CD4-positive, alpha-beta T cell treated with Interleukin-21 for 1 hour (primary cell): ENCODE results near the gene PLAAT1.

Experiments
- DNase-seq: peaks from one replicate; pipeline ENCODE4 v3.0.0-alpha.2; 2020

The PLAAT1 gene

GRCh38 chr3:193240850-193241706 is at the start of gene PLAAT1:
Gene PLAAT1 (plus strand): TSS chr3:193241222. CDS start chr3:193255651, 14,429 bp downstream.
- no peak for DNase-seq

DNA sequence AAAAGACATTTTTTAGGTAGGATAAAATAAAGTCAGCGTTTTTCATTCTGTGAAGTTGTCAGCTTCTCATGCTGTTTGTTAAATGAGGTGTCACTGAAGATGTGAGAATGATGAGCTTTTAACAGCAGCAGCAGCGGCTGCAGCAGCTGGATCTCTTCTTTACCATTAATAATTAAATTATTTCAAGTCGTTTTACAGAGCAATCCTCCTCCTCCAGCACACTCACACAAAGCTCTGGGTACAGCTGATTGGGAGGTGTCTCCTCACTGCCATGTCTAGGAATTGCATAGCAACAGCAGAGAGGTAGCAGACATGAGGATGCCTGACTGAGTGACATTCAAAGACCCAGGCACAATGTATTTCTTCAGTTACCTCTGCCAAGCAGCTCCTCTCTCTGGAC is 46.7 kb upstream of the PLAAT1 start:
- no peak for DNase-seq

DNA sequence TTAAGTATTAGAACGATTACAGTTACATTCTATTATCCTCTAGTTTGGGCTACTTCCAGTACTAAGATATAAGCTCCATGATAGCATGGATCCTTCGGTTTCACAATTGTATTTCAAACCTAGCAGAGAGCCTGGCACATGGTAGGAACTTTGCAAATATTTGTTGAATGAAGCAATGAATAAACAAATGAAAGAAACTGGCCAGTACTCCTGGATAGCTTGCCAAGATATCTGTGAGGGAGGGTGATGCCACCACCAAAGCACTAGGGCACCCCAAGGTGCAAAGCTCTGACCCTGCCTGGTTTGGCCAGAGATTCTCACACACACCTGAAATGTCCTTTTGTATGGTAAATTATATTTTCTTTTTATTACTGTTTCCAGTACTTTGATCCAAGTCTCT is 44.3 kb upstream of the PLAAT1 start:
- DNase-seq: no peak

- DNase-seq: no peak
Measured at GRCh38 chr3:193207290-193208273, 33.4 kb upstream of the PLAAT1 start.

DNA sequence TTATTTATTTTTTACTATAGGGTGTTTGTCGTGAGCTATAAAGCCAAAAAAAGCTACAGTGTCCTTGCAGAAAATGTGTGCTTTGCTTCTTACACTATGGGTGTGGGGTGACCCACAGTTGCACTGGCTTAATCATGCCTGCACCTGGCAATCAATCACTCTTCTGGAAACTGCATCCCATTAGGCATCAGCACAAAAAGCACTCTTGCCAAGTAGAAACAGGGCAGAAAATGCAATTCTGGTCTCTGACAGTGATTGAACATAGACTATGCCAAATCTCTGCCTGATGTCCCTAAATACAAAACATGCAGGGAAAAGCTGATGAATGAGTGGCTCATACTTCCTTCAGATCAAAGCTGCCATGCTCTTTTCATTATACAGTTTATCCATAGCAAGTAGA is 30.4 kb upstream of the PLAAT1 start:
- DNase-seq: no peak

DNA sequence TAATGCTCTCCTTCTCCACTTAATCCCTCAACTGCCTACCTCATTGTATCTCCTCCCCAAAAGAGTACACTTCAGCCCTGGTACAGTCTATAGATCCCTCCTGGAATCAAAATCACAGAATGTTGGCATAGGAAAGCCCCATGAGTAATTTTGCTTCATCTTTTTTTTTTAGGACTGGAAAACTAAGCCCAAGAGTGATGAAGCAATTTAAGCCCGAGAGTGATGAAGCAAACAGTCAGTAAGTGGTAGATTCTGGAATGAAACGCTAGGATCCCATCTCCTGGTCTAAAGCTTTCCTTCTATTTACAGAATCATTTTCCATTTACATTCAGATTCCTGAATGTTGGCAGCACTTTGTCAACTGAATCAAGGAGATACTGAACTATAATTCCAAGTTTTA is 29.8 kb upstream of the PLAAT1 start:
- DNase-seq: no peak

- no peak for DNase-seq
Measured at GRCh38 chr3:193211984-193212383, 29.0 kb upstream of the PLAAT1 start.

DNA sequence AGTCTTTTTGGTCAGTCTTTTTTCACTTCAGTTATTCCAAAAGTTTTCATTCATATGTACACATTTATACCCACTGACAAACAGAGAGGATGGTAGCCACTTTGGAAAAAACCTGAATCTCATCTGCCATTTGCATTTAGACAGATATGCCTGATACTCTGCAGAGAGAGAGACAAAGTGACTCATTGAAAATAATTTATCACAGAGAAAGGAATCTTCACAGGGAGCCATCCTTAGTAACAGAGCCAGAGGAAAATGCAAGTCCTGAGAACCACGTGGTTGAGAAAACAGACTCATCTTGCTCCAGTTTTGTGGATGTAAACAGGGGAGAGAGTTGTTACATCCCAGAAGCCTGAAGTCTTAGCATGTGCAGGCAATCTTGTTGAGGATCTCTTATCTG is 28.2 kb upstream of the PLAAT1 start:
- no peak for DNase-seq

DNA sequence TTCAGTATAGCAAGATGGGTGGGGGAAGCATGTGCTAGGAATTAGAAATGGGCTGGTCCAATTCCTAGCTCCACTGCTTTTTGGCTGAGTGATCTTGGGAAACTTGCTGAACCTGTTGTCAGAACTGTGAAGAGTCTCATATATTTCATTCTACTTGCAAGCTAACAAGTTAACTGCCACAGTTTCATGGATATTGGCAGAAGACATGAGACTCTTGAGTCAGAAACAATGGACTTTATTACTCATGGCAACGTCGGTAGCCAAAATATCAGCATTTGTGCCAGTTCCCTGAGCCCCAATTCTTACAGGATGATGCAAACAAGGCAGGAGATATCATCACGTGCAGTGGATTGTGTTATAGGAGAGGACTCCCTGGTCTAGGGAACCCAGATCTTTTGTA is 26.6 kb upstream of the PLAAT1 start:
- no peak for DNase-seq

GRCh38 chr3:193225302-193226125 is 15.5 kb upstream of the PLAAT1 start:
- no peak for DNase-seq

GRCh38 chr3:193228206-193228605 is 12.8 kb upstream of the PLAAT1 start:
- DNase-seq: no peak

GRCh38 chr3:193229851-193230420 is 11.1 kb upstream of the PLAAT1 start:
- no peak for DNase-seq

GRCh38 chr3:193230610-193231009 is 10.4 kb upstream of the PLAAT1 start:
- no peak for DNase-seq

GRCh38 chr3:193231201-193231600 is 9.8 kb upstream of the PLAAT1 start:
- DNase-seq: no peak

DNA sequence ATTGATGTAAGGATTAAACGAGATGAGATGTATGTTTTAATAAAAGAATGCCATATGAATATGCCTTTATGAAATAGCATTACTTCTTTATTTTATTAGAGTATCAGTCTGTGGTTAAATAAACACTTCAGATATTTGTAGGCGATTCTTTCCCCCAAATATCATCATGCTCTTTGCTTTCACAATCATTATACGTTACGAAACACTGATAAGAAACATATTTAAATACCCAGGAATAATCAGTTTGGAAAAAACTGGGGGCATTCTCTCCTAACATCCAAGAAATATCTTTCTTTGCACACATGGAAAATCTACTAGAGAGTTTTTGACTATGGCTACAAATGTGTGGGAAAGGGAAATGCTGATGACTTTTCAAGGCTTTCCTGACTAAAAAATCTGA is 4.4 kb upstream of the PLAAT1 start:
- DNase-seq: no peak

- DNase-seq: no peak
Measured at GRCh38 chr3:193237030-193237429, 4.0 kb upstream of the PLAAT1 start.

DNA sequence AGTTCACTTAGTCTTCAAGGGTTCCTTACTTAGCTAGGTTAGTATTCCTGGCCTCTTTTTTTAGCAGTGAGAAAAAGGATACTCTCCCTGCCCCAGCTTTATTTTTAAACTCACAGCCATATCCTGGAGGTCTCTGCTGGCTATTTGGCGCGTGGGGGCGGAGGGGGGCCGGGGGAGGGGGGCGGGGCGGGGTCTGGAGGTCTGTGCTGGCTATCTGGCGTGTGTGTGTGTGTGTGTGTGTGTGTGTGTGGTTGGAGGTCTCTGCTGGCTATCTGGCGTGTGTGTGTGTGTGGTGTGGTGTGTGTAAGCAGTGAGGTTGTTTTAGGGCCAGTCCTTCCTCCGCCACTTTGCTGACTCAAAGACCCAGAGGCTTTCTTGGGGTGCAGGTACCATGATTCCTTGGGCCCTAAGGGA is 579 bp upstream of the PLAAT1 start:
- no peak for DNase-seq

DNA sequence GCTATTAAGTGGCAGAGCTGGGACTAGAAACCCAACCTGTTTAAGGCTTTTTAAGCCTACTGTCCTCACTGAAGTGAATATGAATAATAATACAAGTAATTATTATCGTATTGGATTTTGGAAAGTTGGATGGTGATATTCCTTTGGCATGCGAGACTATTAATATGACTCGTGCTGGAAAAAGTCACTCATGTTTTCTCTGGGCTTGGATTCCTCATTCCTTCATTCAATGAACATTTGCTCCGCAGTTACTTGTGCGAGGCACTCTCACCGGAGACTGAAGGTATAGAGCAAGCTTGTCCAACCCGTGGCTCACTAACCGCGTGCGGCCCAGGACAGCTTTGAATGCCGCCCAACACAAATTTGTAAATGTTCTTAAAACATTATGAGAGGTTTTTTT is 694 bp downstream of the PLAAT1 start:
- DNase-seq: no peak

GRCh38 chr3:193243571-193243970 is 2.5 kb downstream of the PLAAT1 start:
- DNase-seq: no peak

GRCh38 chr3:193248848-193249468 is 7.9 kb downstream of the PLAAT1 start:
- DNase-seq: no peak

GRCh38 chr3:193250492-193250891 is 9.5 kb downstream of the PLAAT1 start:
- no peak for DNase-seq
